SK-N-MC (cell line): ENCODE data around the gene HAAO.

Source experiments
- DNase-seq: peaks from one replicate; pipeline ENCODE4 v3.0.0-alpha.2; 2011; ENCODE audit warnings: low read depth, low spot score
- H3K27ac ChIP-seq: fragments of 200-600 bp; sonication (generic); 2 replicates; pipeline ENCODE4 v1.5.1; 2016; ENCODE audit warnings: mixed run types
- H3K36me3 ChIP-seq: fragments of 200-600 bp; sonication (generic); 2 replicates; pipeline ENCODE4 v1.6.1; 2017; ENCODE audit warnings: antibody characterized with exemption, low read length, mixed read lengths; ENCODE audit not compliant: insufficient read depth
- H3K4me3 ChIP-seq: fragments of 200-600 bp; sonication (generic); 2 replicates; pipeline ENCODE4 v1.5.1; 2016
- H3K9ac ChIP-seq: fragments of 200-600 bp; sonication (generic); 2 replicates; pipeline ENCODE4 v1.8.0; 2017; ENCODE audit warnings: mixed run types, mixed read lengths; ENCODE audit not compliant: insufficient read length
- H3K9me3 ChIP-seq: fragments of 200-600 bp; sonication (generic); 2 replicates; pipeline ENCODE4 v1.6.1; 2017; ENCODE audit warnings: low read depth, mild to moderate bottlenecking, antibody characterized with exemption, low read length, moderate library complexity, mixed read lengths
- EZH2 ChIP-seq: fragments of 200-600 bp; sonication (generic); IDR thresholded peaks from one replicate; pipeline ENCODE4 v1.6.1; 2017; ENCODE audit warnings: antibody characterized with exemption
- FOXP2 ChIP-seq: optimal IDR thresholded peaks from 2 replicates; pipeline ENCODE3; 2011; ENCODE audit warnings: mild to moderate bottlenecking, moderate library complexity; ENCODE audit not compliant: insufficient read depth; ENCODE audit errors: extremely low read length, control extremely low read depth
- POLR2AphosphoS5 ChIP-seq: IDR thresholded peaks from 2 replicates; pipeline ENCODE4 v1.6.1; 2012; ENCODE audit warnings: mild to moderate bottlenecking, low read depth, low read length, borderline replicate concordance

Gene HAAO

DNA sequence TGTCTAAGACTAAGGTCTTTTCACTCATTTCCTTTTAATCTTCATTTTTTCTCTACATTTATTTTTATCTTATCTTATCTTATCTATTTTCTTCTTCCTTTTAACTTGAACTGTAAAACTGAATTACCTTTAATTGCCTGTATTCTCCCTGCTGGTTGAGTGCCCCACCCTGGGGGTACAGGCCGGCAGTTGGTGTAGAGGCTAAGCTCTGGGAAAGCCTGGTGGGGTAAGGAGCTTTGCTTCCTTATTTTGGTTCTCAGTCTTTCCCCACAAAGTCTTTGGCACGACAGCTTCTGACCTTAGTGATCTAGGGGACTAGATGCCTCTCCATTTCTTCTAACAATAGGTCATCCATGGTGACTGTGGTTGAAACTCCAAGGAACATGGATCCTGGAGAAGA, 26.8 kb upstream of the HAAO start:
- Histone ChIP-seq H3K9me3 (no peaks in the 10 kb centered on the region), H3K36me3 (no peaks in the 10 kb centered on the region), H3K27ac (no peak overlapping the region), H3K9ac (no peak overlapping the region), H3K4me3 (no peak overlapping the region)
- TF ChIP-seq EZH2 (no peak), POLR2AphosphoS5 (no peak), FOXP2 (no peak)
- no peak for DNase-seq

GRCh38 chr2:42815726-42816125, 23.3 kb upstream of the HAAO start:
- no peaks in the 10 kb centered on the region for H3K9me3 ChIP-seq

GRCh38 chr2:42813763-42814162, 21.4 kb upstream of the HAAO start:
- no peaks in the 10 kb centered on the region for H3K9me3 ChIP-seq
- no peak overlapping the region for H3K4me3 ChIP-seq
- TF ChIP-seq FOXP2 (no peak), EZH2 (no peak), POLR2AphosphoS5 (no peak)
- H3K27ac ChIP-seq: no peak overlapping the region
- DNase-seq: no peak
- H3K9ac ChIP-seq: no peak overlapping the region
- H3K36me3 ChIP-seq: no peaks in the 10 kb centered on the region

More at GRCh38 chr2:42815726-42816125, 23.3 kb upstream of the HAAO start:
- TF ChIP-seq EZH2: no peak
- TF ChIP-seq POLR2AphosphoS5: no peak
- TF ChIP-seq FOXP2: no peak
- no peak overlapping the region for H3K4me3 ChIP-seq
- DNase-seq: no peak
- no peaks in the 10 kb centered on the region for H3K36me3 ChIP-seq
- H3K27ac ChIP-seq: no peak overlapping the region
- no peak overlapping the region for H3K9ac ChIP-seq

GRCh38 chr2:42812899-42813479, 20.6 kb upstream of the HAAO start:
- Histone ChIP-seq H3K9me3 (no peaks in the 10 kb centered on the region), H3K27ac (no peak overlapping the region), H3K9ac (no peak overlapping the region), H3K36me3 (no peaks in the 10 kb centered on the region), H3K4me3 (no peak overlapping the region)
- no peak for DNase-seq
- no peak for TF ChIP-seq POLR2AphosphoS5
- TF ChIP-seq FOXP2: no peak
- TF ChIP-seq EZH2: no peak

GRCh38 chr2:42810971-42811811, 18.8 kb upstream of the HAAO start:
- Histone ChIP-seq H3K9me3 (no peaks in the 10 kb centered on the region), H3K36me3 (no peaks in the 10 kb centered on the region), H3K27ac (no peak overlapping the region), H3K4me3 (peak overlapping the region; percentile 95), H3K9ac (no peak overlapping the region)
- TF ChIP-seq EZH2 (no peak), POLR2AphosphoS5 (no peak), FOXP2 (no peak)
- DNase-seq: no peak

GRCh38 chr2:42810121-42810970, 18.0 kb upstream of the HAAO start:
- Histone ChIP-seq H3K9me3 (no peaks in the 10 kb centered on the region), H3K4me3 (peak overlapping the region; percentile 95), H3K27ac (peak overlapping the region; percentile 94), H3K36me3 (no peaks in the 10 kb centered on the region), H3K9ac (peak overlapping the region; percentile 94)
- TF ChIP-seq EZH2: no peak
- TF ChIP-seq POLR2AphosphoS5: peak; percentile 78
- DNase-seq: peak; percentile 96

DNA sequence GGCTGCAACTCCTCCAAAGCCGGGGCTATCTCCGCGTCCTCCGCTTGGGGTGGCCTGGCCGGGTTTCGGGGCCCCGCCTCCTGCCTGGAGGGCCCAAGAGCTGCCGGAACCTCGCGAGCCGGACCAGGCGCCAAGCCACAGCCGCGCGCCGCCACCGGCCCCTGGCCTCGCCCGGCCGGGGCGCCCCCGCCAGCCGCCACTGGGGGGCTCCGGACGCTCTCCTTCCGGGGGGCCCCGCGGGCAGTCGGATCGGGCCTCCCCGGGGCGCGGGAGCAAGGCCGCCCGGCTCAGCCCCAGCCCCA, 17.4 kb upstream of the HAAO start:
- no peak for DNase-seq
- Histone ChIP-seq H3K4me3 (peak overlapping the region; percentile 95), H3K36me3 (no peaks in the 10 kb centered on the region), H3K27ac (peak overlapping the region; percentile 94), H3K9me3 (no peaks in the 10 kb centered on the region), H3K9ac (peak overlapping the region; percentile 94)
- TF ChIP-seq POLR2AphosphoS5 (no peak), FOXP2 (no peak), EZH2 (no peak)

DNA sequence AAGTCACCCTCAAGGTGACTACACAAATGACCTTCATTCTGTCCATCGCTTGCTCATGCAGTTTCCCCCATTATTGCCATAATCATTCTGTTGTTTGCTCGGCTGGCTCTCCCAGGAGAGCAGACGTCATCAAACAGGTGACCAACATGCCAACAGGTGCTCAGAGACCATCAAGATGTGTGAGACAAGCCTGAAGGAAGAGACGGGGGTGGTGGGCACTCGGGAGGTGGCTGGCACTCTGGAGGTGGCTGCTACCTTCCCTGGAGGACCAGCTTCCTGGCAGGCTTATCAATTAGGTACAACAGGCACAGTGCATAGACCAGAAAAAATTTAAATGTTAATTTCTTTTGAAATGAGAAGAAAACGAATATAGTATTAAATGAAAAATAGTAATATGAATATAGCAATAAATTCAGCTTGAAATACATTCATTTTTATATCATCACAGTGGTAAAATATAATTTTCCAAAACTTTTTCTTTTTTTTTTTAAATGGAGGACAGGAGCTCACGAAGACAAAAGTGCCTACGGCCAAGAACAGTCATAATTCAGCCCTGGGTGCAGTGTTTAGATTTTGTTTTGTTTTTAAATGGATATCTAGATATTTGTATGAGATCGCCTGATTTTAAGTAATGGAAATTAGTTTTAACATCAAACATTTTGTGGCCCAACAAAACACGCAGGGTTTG, 16.9 kb upstream of the HAAO start:
- peak overlapping the region; percentile 95 for H3K4me3 ChIP-seq
- DNase-seq: no peak
- no peaks in the 10 kb centered on the region for H3K9me3 ChIP-seq
- H3K27ac ChIP-seq: peak overlapping the region; percentile 94
- no peaks in the 10 kb centered on the region for H3K36me3 ChIP-seq
- TF ChIP-seq FOXP2 (no peak), EZH2 (no peak), POLR2AphosphoS5 (no peak)
- peak overlapping the region; percentile 94 for H3K9ac ChIP-seq
